ENCODE results near the gene KDSR. TPM values are rescaled to one million over a fixed set of nuclear protein-coding genes. Genes with fewer than 3 reads are reported as not detected.

The KDSR gene
- total and polyA plus RNA-seq, 12 donors = 9.4 to 41.6 (median 32.8) TPM

DNA sequence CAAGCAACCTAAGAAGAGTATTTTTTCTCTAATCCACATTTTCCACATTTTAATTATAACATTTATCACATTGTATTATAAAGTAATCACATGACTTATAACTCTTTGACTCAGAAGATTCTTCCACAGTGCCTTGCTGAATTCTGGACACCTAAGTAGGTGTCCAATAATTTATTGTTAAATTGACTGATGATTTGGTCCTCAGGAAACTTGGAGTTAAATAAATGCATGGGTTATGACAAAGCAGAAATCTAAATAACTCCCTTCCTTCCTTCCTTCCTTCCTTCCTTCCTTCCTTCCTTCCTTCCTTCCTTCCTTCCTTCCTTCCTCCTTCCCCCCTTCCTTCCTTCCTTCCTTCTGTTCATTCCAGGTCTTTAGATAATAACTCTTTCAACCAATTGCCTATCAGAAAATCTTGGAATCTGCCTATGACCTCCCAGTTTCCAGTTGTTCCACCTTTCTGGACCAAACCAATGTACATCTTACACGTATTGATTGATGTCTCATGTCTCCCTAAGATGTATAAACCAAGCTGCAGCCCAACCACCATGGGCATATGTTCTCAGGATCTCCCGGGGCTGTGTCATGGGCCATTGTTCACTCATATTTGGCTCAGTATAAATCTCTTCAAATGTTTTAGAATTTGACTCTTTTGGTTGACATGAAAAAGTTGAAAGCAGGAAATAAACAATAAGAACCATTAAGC, 10.4 kb upstream of the KDSR start:
- Histone ChIP-seq H3K4me3 (no peak overlapping the region), H3K27me3 (no peaks in the 10 kb centered on the region), H3K9me3 (peaks cover 0 to 18% (median 6%) of the 10 kb centered on the region in 11 donors), H3K27ac (no peak overlapping the region), H3K36me3 (peaks cover 0 to 4% (median 0%) of the 10 kb centered on the region in 9 donors), H3K4me1 (peaks cover 0 to 10% (median 0%) of the 10 kb centered on the region in 9 donors)
- DNase-seq = no peak
- 76 to 81% methylated on average over 2 of the region's 2 CpGs for WGBS, 2 donors
- intact Hi-C loops (cut with DNase I) = loop anchor here in 1 of 10 donors (10.0 kb wide), 1 partner anchor 773 kb away; no protein-coding TSS in a partner anchor
- ATAC-seq = no peak
- TF ChIP-seq CTCF (IDR thresholded peaks at IDR 0.05) = no peak

GRCh38 chr18:63376538-63376937, 9.5 kb upstream of the KDSR start:
- H3K4me3 ChIP-seq = no peak overlapping the region
- peaks cover 0 to 17% (median 6%) of the 10 kb centered on the region in 11 donors for H3K9me3 ChIP-seq
- ATAC-seq (no peak), DNase-seq (no peak)
- no peaks in the 10 kb centered on the region for H3K27me3 ChIP-seq
- no peaks in the 10 kb centered on the region for H3K36me3 ChIP-seq
- intact Hi-C loops (cut with DNase I) = loop anchor here in 1 of 10 donors (10.0 kb wide), 1 partner anchor 772 kb away; no protein-coding TSS in a partner anchor
- TF ChIP-seq CTCF (IDR thresholded peaks at IDR 0.05) = no peak
- H3K27ac ChIP-seq = no peak overlapping the region
- 73 to 85% methylated on average over 2 of the region's 2 CpGs for WGBS, 2 donors
- peaks cover 0 to 10% (median 0%) of the 10 kb centered on the region in 9 donors for H3K4me1 ChIP-seq

DNA sequence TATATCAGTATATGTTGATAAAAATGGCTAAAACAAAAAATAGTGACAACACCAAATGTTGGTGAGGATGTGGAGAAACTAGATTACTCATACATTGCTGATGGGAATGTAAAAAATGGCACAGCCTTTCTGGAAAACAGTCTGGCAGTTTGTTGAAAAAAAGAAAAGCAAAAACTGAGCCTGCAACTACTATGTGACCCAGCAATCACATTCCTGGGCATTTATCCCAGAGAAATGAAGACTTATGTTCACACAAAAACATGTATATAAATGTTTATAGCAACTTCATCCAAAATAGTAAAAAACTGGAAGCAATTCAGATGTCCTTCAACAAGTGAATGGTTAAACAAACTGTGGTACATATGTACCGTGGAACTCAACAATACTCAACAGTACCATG, 7.5 kb upstream of the KDSR start:
- Histone ChIP-seq H3K4me1 (peaks cover 0 to 10% (median 0%) of the 10 kb centered on the region in 9 donors), H3K27ac (no peak overlapping the region), H3K27me3 (no peaks in the 10 kb centered on the region), H3K36me3 (no peaks in the 10 kb centered on the region), H3K4me3 (no peak overlapping the region), H3K9me3 (peaks cover 0 to 17% (median 6%) of the 10 kb centered on the region in 11 donors)
- ATAC-seq (no peak), DNase-seq (no peak)
- no peak for TF ChIP-seq CTCF (IDR thresholded peaks at IDR 0.05)
- intact Hi-C loops (cut with DNase I) = loop anchor here in 1 of 10 donors (10.0 kb wide), 1 partner anchor 770 kb away; no protein-coding TSS in a partner anchor
- WGBS, 2 donors = 71 to 88% methylated on average over 1 of the region's 1 CpG

DNA sequence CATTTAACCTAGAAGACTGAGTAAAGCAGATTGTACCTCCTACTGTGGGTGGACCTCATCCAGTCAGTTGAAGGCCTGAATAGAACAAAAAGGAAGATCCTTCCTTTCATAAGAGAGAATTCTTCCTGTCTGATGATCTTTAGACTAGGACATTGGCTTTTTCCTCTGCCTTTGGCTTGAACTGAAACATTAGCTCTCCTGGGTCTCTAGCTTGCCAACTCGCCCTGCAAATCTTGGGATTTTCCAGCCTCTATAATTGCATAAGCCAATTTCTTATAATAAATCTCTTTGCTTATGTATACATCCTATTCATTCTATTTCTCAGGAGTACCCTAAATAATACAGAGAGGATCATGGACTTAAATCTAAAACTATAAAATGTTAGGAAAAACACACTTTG, 6.2 kb upstream of the KDSR start:
- WGBS, 2 donors = 82 to 87% methylated on average over 1 of the region's 1 CpG
- intact Hi-C loops (cut with DNase I) = loop anchor here in 1 of 10 donors (10.0 kb wide), 1 partner anchor 768 kb away; no protein-coding TSS in a partner anchor
- no peak for DNase-seq
- no peak for TF ChIP-seq CTCF (IDR thresholded peaks at IDR 0.05)
- peaks cover 0 to 17% (median 6%) of the 10 kb centered on the region in 11 donors for H3K9me3 ChIP-seq
- ATAC-seq = no peak
- peaks cover 0 to 6% (median 0%) of the 10 kb centered on the region in 9 donors for H3K4me1 ChIP-seq
- no peak overlapping the region for H3K27ac ChIP-seq
- no peak overlapping the region for H3K4me3 ChIP-seq
- no peaks in the 10 kb centered on the region for H3K27me3 ChIP-seq
- H3K36me3 ChIP-seq = no peaks in the 10 kb centered on the region
